Stimulated activated naive CD8-positive, alpha-beta T cell treated with anti-CD3 and anti-CD28 coated beads, Interleukin-15, Interleukin-2, amounts not matched to agents 100 U/mL and 50 U/mL, for 24 hours (primary cell): ENCODE results near the gene GSTM4.
"Not testable (repeated sequence)": the region's sequence is repeated elsewhere in the genome, so short reads cannot be mapped to it uniquely, and the experiment has no call there.

Source experiments
- ATAC-seq: fragments of 150-1000 bp; cut with Tn5 transposase; one replicate; pipeline ENCODE4 v1.10.0; 2021
- DNase-seq: peaks from one replicate; pipeline ENCODE4 v3.0.0; 2021

Gene GSTM4

GRCh38 chr1:109667452-109668122 lies 11.7 kb downstream of the GSTM4 start, which contains the start of gene GSTM2:
Gene GSTM2, plus strand, starts transcription at chr1:109668057. Its CDS starts 59 bp downstream, at chr1:109668116.
- peak; percentile 89 for DNase-seq

GRCh38 chr1:109668123-109668775 lies 12.3 kb downstream of the GSTM4 start:
- ATAC-seq (peak; percentile 38), DNase-seq (no peak)

More at GRCh38 chr1:109667452-109668122, 11.7 kb downstream of the GSTM4 start, which contains the start of gene GSTM2:
- ATAC-seq = peak; percentile 100

- DNase-seq = peak; percentile 29
- no peak for ATAC-seq
Observed at GRCh38 chr1:109669246-109669948, 13.5 kb downstream of the GSTM4 start.

GRCh38 chr1:109669949-109670302 lies 14.0 kb downstream of the GSTM4 start:
- not testable (repeated sequence) for ATAC-seq, DNase-seq

- ATAC-seq = no peak
Observed at GRCh38 chr1:109671067-109671466, 15.2 kb downstream of the GSTM4 start.

GRCh38 chr1:109673861-109674260 lies 18.0 kb downstream of the GSTM4 start:
- not testable (repeated sequence) for DNase-seq, ATAC-seq

More at GRCh38 chr1:109671067-109671466, 15.2 kb downstream of the GSTM4 start:
- no peak for DNase-seq

GRCh38 chr1:109676683-109677381 lies 20.9 kb downstream of the GSTM4 start:
- not testable (repeated sequence) for DNase-seq, ATAC-seq

- no peak for DNase-seq
- ATAC-seq = no peak
Observed at GRCh38 chr1:109677459-109677858, 21.6 kb downstream of the GSTM4 start.

- not testable (repeated sequence) for DNase-seq
Observed at GRCh38 chr1:109678637-109679036, 22.7 kb downstream of the GSTM4 start.

GRCh38 chr1:109684777-109685176 lies 28.9 kb downstream of the GSTM4 start:
- DNase-seq, ATAC-seq: not testable (repeated sequence)

More at GRCh38 chr1:109678637-109679036, 22.7 kb downstream of the GSTM4 start:
- ATAC-seq = not testable (repeated sequence)

GRCh38 chr1:109685399-109685798 lies 29.5 kb downstream of the GSTM4 start:
- ATAC-seq, DNase-seq: not testable (repeated sequence)

- DNase-seq, ATAC-seq: not testable (repeated sequence)
Observed at GRCh38 chr1:109685890-109686289, 30.0 kb downstream of the GSTM4 start.

- not testable (repeated sequence) for DNase-seq, ATAC-seq
Observed at GRCh38 chr1:109687109-109687508, 31.2 kb downstream of the GSTM4 start.

- ATAC-seq = peak; percentile 100
Observed at GRCh38 chr1:109687641-109688499, 32.0 kb downstream of the GSTM4 start, which contains the start of gene GSTM1. Gene GSTM1, plus strand, starts transcription at chr1:109687817. Its CDS starts 57 bp downstream, at chr1:109687874.

GRCh38 chr1:109689844-109690405 lies 34.0 kb downstream of the GSTM4 start:
- no peak for ATAC-seq
- no peak for DNase-seq

More at GRCh38 chr1:109687641-109688499, 32.0 kb downstream of the GSTM4 start, which contains the start of gene GSTM1:
- DNase-seq = peak; percentile 77

GRCh38 chr1:109691759-109692158 lies 35.9 kb downstream of the GSTM4 start:
- DNase-seq (no peak), ATAC-seq (no peak)

- DNase-seq, ATAC-seq: not testable (repeated sequence)
Observed at GRCh38 chr1:109694400-109694799, 38.5 kb downstream of the GSTM4 start.

- ATAC-seq, DNase-seq: not testable (repeated sequence)
Observed at GRCh38 chr1:109695138-109695537, 39.2 kb downstream of the GSTM4 start.

- ATAC-seq = no peak
- DNase-seq = no peak
Observed at GRCh38 chr1:109697066-109697465, 41.2 kb downstream of the GSTM4 start.

GRCh38 chr1:109697861-109698260 lies 42.0 kb downstream of the GSTM4 start:
- ATAC-seq, DNase-seq: not testable (repeated sequence)
